ENCODE data around the gene RANBP10.

The RANBP10 gene

GRCh38 chr16:67673712-67674580, 132.4 kb downstream of the RANBP10 start:
- peak; percentile 21 to 34 for DNase-seq

Measured in AML-193 (cell line).